Muscle layer of duodenum (tissue), 2 donors: ENCODE results near the gene HELB.
A peak's percentile ranks its signal among the peaks of the same experiment; 100 is the strongest.
"Not testable (repeated sequence)": the region's sequence is repeated elsewhere in the genome, so short reads cannot be mapped to it uniquely, and the experiment has no call there.

Source experiments
- H3K27ac ChIP-seq: one replicate; pipeline ENCODE4 v1.7.0; 2013; ENCODE audit warnings: mild to moderate bottlenecking, low read length
- H3K27me3 ChIP-seq: one replicate; pipeline ENCODE4 v1.7.0; 2013; ENCODE audit warnings: low read depth, mild to moderate bottlenecking, control low read depth, low read length
- H3K36me3 ChIP-seq, 2 donors: one replicate each; pipeline ENCODE4 v1.7.0; 2013; ENCODE audit warnings: low read length in 2 of 2, control low read depth in 1 of 2, mild to moderate bottlenecking in 1 of 2; ENCODE audit not compliant: insufficient read depth in 2 of 2, control insufficient read depth in 1 of 2
- H3K4me1 ChIP-seq, 2 donors: one replicate each; pipeline ENCODE4 v1.7.0; 2013; ENCODE audit warnings: low read length in 2 of 2, mild to moderate bottlenecking in 2 of 2, control low read depth in 1 of 2, moderate library complexity in 1 of 2; ENCODE audit not compliant: insufficient read depth in 2 of 2, control insufficient read depth in 1 of 2
- H3K4me3 ChIP-seq, 2 donors: one replicate each; pipeline ENCODE4 v1.7.0; 2013; ENCODE audit warnings: low read length in 2 of 2, low read depth in 1 of 2, mild to moderate bottlenecking in 1 of 2
- H3K9me3 ChIP-seq, 2 donors: one replicate each; pipeline ENCODE4 v1.7.0; 2013; ENCODE audit warnings: low read length in 2 of 2, control low read depth in 1 of 2, mild to moderate bottlenecking in 1 of 2; ENCODE audit not compliant: control insufficient read depth in 1 of 2
- donor health status: healthy.

HELB gene

DNA sequence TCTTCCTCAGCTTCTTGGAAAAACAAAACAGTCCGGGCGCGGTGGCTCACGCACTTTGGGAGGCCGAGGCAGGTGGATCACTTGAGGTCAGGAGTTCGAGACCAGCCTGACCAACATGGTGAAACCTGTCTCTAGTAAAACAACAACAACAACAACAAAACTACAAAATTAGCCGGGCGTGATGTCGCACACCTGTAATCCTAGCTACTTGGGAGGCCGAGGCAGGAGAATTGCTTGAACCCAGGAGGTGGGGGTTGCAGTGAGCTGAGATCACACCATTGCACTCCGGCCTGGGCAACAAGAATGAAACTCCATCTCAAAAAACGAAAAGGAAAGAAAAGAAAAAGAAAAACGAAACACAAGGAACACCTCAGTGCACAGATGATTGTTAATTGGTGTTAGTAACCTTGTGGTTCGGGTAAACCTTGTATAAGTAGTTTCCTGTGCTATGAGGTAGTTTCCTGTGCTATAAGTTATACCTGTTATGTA, 1.1 kb downstream of the HELB start:
- H3K36me3 ChIP-seq, H3K4me1 ChIP-seq, H3K27me3 ChIP-seq, H3K27ac ChIP-seq, H3K9me3 ChIP-seq: not testable (repeated sequence)
- H3K4me3 ChIP-seq, result peak overlapping the region in 1 of 2 donors; percentile 88

DNA sequence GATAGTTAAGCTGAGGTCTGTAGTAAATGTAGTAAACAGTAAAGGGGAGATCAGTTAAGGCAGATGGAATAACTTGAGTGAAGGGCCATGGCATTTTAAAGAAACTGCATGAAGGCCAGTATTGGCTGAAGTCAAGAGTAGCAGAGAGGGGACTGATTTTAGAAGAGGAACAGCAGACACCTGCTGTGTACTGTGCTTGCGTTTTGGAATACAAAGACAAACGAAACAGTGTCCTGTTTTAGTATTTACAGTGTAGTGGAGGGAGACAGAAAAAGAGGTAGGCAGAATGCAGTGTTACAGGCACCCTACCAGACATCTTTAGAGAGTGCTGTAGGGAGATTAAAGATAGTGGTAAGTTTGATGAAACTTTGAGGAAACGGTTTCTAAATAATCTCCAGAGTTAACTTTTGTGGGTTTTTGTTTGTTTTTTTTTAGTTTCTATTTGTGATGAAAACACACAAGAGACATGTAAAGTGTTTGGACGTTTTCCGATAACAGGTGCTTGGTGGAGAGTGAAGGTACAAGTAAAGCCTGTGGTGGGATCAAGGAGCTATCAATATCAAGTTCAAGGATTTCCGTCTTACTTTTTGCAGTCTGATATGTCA, 2.1 kb downstream of the HELB start:
- Histone ChIP-seq H3K9me3 (no peaks in the 10 kb centered on the region), H3K27me3 (no peaks in the 10 kb centered on the region), H3K4me3 (peak overlapping the region in 1 of 2 donors; percentile 4), H3K27ac (peak overlapping the region; percentile 10), H3K36me3 (no peaks in the 10 kb centered on the region), H3K4me1 (peaks cover 0 to 7% of the 10 kb centered on the region in 2 donors)

DNA sequence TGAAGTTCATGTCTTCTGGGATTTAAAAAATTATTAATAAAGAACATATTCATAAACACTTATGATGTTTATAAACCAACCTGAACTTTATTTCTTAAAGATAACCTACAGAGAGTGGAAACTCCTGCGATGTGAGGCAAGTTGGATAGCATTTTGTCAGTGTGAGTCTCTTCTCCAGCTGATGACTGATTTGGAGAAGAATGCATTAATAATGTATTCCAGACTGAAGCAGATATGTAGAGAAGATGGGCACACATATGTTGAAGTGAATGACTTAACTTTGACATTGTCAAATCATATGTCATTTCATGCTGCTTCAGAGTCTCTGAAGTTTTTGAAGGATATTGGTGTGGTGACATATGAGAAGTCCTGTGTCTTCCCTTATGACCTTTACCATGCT, 7.3 kb downstream of the HELB start:
- H3K27me3 ChIP-seq, result no peaks in the 10 kb centered on the region
- H3K27ac ChIP-seq, result no peak overlapping the region
- H3K9me3 ChIP-seq, result no peaks in the 10 kb centered on the region
- H3K4me3 ChIP-seq, result no peak overlapping the region
- no peaks in the 10 kb centered on the region for H3K4me1 ChIP-seq
- peaks cover 6 to 9% of the 10 kb centered on the region in 2 donors for H3K36me3 ChIP-seq

DNA sequence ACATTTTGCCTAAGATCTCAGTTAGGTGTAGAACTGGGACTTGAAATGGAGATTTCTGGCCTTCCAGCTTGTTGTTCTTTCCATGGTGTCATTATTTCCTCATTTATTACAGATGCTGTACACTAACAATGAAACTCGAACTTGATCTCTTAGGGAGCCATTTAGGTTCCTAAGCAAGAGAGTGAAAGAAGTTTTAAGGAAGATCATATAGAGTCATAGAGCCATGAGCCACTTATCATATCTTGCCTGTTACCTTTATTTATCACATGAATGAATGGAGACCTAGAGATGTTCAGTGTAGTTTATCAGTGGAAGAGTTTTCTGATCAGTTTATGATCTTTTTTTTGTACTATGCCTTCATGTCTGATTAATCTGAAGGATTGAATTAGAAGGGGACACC, 9.9 kb downstream of the HELB start:
- Histone ChIP-seq H3K4me3 (no peak overlapping the region), H3K9me3 (no peaks in the 10 kb centered on the region), H3K4me1 (no peaks in the 10 kb centered on the region), H3K27me3 (no peaks in the 10 kb centered on the region), H3K36me3 (peaks cover 6 to 9% of the 10 kb centered on the region in 2 donors), H3K27ac (no peak overlapping the region)

DNA sequence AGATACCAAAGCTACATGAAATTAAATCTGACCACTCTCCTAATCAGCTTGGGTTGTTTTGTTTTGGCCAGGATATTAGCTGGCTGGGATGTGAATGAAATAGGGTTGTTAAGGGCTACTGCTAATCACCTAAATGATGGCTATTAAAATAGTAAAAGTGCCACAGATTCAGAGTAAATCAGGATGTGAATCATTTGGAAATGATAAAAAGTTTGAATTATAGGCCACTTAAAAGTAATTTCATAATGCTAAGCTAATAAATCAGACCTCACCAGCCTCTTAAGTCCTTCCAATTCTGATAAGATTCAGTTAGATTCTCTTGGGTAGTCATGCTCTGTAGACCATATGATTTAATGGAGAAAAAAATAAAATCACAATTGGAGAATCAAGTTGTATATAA, 12.0 kb downstream of the HELB start:
- H3K9me3 ChIP-seq, result no peaks in the 10 kb centered on the region
- H3K4me3 ChIP-seq, result no peak overlapping the region
- no peaks in the 10 kb centered on the region for H3K4me1 ChIP-seq
- H3K36me3 ChIP-seq, result peaks cover 11 to 16% of the 10 kb centered on the region in 2 donors
- H3K27ac ChIP-seq, result no peak overlapping the region
- no peaks in the 10 kb centered on the region for H3K27me3 ChIP-seq

DNA sequence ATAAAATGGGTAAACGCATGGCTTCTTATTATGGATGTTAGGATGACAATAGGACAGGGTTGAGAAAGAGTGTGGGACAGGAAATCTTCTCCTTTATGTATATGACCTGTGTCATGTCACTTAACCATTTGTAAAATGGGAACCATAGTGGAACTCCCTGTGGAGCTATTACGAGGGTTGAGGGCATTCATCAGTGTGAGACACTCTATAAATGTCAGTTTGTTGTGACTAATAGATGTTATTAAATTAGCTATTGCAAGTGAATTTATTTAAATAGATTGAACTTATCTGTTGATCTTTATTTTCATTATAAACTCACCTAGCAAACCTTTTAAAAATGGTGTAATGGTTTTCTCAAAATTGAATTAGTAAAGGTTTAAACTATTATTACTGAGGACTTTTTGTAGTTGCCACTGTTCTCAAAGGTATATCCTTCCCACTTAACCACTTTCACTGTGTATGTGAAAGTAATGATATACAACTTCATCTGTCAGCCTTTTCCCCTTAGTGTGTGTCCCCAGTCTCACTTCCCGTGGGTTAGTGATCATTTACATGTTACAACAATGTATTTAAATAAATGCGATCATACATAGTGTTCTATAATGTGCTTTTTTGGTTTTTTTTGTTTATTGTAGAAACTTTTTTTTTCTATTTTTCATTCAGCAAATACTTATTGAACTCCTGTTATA, 17.1 kb downstream of the HELB start:
- Histone ChIP-seq H3K36me3 (peaks cover 10 to 18% of the 10 kb centered on the region in 2 donors), H3K27ac (no peak overlapping the region), H3K9me3 (no peaks in the 10 kb centered on the region), H3K27me3 (no peaks in the 10 kb centered on the region), H3K4me1 (no peaks in the 10 kb centered on the region), H3K4me3 (no peak overlapping the region)

DNA sequence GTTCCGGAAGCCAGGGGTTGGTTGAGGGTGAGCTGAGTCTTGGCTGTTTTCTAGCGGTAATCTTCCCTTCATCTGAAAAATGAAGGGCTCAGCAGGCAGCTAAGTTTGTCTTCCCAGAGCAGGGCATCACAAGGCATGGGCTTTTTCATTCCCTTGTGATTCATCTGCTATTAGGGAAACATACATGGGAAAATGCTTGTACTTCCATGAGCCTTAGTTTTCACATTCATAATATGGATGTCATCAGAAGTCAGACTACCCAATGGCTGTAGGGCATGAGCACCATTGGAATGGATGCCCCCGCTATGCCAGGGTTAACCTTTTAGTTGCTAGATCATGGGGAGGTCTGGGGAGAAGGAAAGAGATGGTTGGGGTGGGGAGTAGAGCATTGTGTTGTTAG, 18.7 kb downstream of the HELB start:
- Histone ChIP-seq H3K27ac (no peak overlapping the region), H3K4me1 (no peaks in the 10 kb centered on the region), H3K4me3 (no peak overlapping the region), H3K9me3 (no peaks in the 10 kb centered on the region), H3K36me3 (peaks cover 10 to 18% of the 10 kb centered on the region in 2 donors), H3K27me3 (no peaks in the 10 kb centered on the region)

DNA sequence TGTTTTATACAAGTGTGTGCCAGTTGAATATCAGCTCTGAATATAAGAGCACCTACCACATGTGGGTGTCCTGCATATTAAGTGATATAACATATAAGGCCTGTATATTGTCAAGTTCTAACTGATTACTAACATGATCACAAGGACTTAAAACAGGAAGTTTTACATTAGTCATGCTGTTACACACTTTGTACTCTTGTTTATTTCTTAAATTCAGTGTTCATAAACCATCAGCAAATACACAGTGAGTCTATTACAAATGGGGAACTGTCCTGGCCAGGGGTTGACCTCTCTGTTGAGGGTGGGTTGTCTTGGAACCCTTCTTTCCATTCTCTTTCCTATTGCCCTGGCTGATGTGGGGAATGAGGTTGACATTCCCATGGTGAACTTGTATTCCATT, 19.1 kb downstream of the HELB start:
- no peaks in the 10 kb centered on the region for H3K4me1 ChIP-seq
- no peak overlapping the region for H3K27ac ChIP-seq
- H3K9me3 ChIP-seq, result no peaks in the 10 kb centered on the region
- H3K4me3 ChIP-seq, result no peak overlapping the region
- H3K27me3 ChIP-seq, result no peaks in the 10 kb centered on the region
- peaks cover 10 to 18% of the 10 kb centered on the region in 2 donors for H3K36me3 ChIP-seq

DNA sequence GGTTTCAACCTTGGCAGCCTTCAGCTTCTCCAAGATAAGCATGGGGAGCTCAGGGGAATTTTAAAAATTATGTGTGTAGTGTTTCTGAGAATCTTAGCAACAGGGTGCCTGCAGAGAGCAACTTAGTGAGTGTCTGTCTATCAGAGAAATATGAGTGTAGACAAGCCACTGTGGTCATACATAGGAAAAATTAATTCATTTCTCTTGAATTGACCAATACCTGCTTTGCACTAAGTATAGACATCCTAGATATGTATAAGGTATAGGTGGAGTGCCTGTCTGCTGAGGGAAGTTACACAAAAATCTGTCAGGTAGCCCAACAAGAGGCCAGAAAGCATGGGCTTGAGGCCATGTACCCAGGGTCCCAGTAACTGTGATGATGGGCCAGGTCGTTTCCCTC, 20.7 kb downstream of the HELB start:
- H3K4me3 ChIP-seq, result no peak overlapping the region
- no peaks in the 10 kb centered on the region for H3K9me3 ChIP-seq
- no peak overlapping the region for H3K27ac ChIP-seq
- H3K4me1 ChIP-seq, result no peaks in the 10 kb centered on the region
- no peaks in the 10 kb centered on the region for H3K27me3 ChIP-seq
- H3K36me3 ChIP-seq, result peaks cover 5 to 12% of the 10 kb centered on the region in 2 donors

DNA sequence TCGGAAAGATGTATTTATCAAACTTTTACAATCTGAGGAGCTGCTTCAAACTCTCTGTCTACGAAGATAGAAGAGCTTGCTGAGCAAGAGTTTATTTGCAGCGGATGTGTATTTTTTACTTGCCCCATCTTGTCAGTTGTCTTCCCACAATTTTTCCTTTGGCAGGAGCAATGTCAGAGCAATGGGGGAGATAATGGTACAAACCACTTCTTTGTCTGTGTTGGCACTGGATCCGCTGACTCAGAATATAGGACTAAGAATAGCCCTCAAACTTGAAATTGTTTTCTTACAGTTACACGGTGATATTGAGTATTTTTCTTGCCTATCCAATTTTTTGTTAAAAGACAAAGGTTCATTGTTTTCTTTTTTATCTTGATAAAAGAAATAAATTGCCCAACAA, 27.6 kb downstream of the HELB start:
- no peaks in the 10 kb centered on the region for H3K9me3 ChIP-seq
- H3K4me1 ChIP-seq, result no peaks in the 10 kb centered on the region
- no peaks in the 10 kb centered on the region for H3K27me3 ChIP-seq
- H3K27ac ChIP-seq, result no peak overlapping the region
- peaks cover 12 to 14% of the 10 kb centered on the region in 2 donors for H3K36me3 ChIP-seq
- H3K4me3 ChIP-seq, result no peak overlapping the region

DNA sequence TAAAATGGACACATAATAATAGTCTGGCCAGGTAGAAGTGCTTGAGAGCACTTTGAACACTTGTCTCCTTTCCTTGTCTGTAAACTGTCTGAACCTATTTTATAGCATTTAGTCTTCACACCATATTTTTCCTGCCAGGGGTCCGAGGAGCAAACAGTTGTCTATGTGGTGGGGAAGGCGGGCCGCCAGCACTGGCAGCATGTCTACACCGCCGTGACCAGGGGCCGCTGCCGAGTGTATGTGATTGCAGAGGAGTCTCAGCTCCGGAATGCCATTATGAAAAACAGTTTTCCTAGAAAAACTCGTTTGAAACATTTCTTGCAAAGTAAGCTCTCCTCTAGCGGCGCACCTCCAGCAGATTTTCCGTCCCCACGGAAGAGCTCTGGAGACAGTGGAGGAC, 28.7 kb downstream of the HELB start:
- H3K4me3 ChIP-seq, result no peak overlapping the region
- H3K27ac ChIP-seq, result no peak overlapping the region
- no peaks in the 10 kb centered on the region for H3K27me3 ChIP-seq
- no peaks in the 10 kb centered on the region for H3K9me3 ChIP-seq
- no peaks in the 10 kb centered on the region for H3K4me1 ChIP-seq
- H3K36me3 ChIP-seq, result peaks cover 12 to 14% of the 10 kb centered on the region in 2 donors

DNA sequence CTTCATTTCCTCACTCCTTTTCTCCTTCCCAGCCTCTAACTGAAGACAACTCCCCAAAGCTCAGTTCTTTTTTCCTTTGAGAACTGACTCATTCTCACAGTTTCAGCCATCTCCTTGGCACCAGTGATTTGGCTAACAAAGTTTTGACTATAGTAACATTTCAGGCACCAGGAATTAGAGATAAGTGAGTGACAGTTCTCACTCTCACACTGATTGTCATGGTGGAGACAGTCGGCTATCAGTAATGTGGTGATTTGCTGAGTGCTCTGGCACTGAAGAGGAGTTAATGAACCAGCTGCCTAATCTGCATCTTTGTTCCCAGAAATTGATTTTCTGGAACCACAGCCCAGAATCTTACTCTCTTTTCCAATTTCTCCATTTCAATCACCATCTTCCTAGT, 29.5 kb downstream of the HELB start:
- Histone ChIP-seq H3K36me3 (peaks cover 12 to 14% of the 10 kb centered on the region in 2 donors), H3K9me3 (no peaks in the 10 kb centered on the region), H3K4me3 (no peak overlapping the region), H3K27ac (no peak overlapping the region), H3K4me1 (no peaks in the 10 kb centered on the region), H3K27me3 (no peaks in the 10 kb centered on the region)
